Stimulated activated CD8-positive, alpha-beta memory T cell treated with anti-CD3 and anti-CD28 coated beads, Interleukin-7, amount 100 ng/mL, for 48 hours (primary cell): ENCODE results near the gene MSL1.
A peak's percentile ranks its signal among the peaks of the same experiment; 100 is the strongest.

Experiments used
- DNase-seq, 2 donors: peaks; one replicate each; pipeline ENCODE4 v3.0.0-alpha.2; 2020; ENCODE audit warnings: low read depth in 1 of 2; ENCODE audit errors: extremely low read depth in 1 of 2

MSL1 gene

DNA sequence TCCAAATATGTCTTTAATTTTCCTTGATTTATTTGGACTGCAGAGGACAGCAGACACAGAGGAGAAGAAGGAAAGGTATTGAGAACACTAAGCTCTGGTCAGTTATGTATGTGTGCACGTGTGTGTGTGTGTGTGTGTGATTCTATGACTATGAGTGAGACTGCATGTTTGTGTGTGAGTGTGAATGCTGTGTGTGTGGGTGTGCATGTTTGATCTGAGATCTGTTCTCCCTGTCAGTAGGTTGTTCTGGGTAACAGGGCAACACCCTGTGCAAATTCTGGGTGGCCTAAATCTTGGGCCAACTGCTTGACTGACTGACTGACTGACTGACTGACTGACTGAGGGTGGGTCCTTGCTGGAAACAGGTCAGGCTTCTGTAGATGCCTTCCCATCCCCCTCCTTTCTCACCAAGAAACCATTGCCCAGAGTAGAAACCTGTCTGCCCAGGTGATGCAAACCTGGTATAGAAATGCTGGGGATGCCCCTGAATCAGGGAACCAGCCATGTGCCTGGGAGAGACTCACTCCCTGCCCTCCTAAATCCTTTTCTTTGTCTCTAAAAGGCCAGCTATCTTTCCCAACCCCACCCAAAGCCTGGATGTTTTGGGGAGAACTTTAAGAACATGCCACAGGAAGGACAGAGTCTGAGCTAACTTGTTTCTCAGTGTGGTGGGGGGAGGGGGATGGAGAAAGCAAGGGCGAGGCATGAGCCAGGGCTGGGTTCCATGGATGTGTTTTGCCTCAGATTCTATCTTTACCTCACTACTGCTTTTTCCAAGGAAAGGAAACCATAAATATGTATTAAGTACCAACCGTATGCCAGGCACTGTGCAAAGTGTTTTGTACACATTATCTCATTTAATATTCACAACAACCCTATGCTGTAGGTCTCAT lies 16.9 kb upstream of the MSL1 start:
- DNase-seq = no peak

DNA sequence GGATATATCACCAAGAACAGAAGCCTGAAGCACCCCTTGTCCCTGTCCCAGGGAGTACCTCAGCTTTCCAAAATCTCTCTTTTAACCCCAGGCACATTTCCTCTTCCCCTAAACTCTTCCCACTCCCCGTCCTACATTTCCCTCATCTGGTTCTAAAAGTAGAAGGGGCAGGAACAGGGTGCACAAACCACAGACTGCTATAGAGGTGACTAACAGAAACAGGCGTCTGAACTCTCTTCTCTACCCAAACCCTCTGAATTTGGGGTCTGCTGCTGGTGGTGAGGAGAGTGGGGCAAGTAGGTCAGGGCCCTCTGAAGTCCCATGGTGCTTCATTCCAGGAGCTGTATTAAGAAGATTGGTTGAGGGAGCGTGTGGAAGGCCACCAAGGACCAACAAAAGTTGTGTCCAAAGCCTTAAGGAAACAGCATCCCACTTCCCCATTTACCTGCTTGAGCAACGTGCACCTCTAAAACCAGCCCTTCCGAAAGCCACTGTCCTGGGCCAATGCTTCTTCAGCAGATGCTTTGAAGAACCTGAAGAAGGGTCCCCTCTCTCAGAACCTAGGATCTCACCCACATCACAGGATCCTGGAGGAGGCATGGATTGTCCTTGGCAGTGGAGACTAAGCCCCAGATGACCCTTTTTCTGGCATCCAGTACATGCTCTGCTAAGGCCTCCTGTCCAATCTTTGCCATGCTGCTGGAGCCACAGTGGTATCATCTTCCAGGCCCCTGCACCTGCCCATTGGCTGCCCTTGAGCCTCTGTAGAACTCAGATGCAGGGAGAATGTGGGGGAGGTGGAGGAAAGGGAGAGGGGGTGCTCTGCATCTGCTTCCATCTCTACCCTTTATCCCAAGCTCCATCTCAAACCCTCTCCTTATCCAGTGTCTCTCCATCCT lies 15.7 kb upstream of the MSL1 start:
- DNase-seq = no peak

DNA sequence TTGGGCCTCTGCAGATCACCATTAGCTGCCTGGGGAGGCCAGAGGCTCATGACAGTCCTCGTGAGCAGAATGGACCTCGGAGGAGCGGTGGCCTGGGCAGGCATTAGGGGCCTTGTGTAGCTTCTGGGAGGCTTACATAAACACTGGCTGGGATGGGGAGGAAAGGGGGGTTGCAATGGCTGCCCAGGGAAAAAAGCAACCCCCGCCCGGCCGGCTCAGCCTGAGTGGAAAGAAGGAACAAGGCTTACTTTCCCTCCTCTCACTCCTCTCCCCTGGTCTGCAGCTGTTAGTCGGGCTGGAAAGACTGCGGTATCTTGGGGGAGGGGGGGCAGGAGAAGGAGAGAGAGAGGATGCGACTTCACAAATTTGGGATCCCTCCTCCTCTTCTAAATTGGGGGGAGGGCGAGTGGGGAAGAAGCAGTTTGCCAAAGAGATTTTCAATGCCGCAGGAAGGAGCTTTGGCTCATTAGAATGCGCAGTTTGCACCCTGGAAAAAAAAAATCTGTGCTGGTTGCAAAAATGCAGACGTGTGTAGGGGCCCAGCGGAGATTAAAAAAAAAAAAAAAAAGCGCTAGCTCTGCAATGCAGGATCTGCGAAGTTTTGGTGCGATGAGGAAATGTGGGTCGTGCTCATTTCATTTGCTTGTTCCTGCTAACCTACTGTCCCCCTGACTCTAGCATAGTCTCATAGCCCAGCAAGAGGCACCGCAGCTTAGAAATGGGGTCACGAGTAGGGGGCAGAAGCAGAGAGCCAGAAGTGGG lies 14.8 kb upstream of the MSL1 start:
- DNase-seq = no peak

DNA sequence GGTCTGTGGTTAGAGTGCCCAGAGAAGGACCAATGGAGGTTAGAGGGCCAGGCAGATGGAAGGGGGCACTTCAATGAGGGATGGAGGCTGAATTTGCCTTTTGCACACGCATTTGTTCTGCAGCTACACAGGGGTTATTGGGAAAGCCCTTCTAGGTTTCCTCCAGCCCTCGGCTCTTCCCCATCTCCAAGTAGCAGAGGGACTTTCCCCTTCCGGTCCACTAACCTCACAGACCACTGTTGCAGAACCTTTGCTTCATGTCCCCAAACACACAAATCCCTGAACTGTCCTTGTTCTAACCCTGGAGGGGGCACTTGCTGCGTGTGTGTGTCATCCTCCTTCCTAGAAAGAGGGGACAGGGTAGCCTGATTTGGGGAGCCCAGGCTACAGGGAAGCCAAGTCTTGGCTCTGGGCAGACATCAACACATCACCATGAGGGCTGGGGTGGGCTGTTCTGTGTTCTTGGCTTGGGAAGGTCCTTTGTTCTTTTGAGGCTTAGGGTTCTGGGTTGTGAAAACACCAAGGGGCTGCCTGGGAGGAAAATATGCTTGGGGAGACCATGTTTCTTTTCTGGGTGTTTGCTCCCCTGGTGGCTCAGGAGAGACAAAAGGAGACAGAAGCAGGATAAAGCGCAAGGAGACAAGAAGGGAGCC lies 14.1 kb upstream of the MSL1 start:
- DNase-seq = no peak

DNA sequence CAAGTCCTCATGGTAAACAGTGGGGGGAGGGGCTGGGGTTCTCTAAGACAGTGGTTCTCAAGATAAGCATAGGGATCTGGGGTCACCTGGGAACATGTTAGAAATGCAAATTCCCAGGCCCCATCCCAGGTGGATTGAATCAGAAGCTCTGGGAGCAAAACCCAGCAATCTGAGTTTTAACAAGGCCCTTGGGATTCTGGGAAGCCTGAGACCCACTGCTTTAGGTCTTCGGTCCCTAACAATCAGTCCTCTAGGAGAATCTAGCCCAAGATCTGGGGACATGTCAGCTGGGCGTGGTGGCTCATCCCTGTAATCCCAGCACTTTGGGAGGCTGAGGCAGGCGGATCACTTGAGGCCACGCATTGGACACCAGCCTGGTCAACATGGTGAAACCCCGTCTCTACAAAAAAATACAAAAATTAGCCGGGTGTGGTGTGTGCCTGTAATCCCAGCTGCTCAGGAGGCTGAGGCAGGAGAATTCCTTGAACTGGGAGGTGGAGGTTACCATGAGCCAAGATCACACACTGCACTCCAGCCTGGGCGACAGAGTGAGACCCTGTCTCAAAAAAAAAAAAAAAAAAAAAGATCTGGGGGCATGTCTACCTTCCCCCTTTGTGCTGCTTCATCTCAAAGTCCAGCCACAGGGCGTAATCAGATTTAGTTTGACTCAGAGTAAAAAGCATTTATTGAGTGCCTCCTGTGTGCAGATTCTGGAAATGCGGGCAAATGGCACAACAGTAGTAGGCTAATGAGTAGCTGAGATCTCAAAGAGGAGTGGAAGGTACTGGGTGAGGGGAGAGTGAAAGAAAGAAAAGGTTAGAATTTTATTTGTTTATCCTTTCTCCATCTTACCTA lies 12.6 kb upstream of the MSL1 start:
- DNase-seq = no peak

DNA sequence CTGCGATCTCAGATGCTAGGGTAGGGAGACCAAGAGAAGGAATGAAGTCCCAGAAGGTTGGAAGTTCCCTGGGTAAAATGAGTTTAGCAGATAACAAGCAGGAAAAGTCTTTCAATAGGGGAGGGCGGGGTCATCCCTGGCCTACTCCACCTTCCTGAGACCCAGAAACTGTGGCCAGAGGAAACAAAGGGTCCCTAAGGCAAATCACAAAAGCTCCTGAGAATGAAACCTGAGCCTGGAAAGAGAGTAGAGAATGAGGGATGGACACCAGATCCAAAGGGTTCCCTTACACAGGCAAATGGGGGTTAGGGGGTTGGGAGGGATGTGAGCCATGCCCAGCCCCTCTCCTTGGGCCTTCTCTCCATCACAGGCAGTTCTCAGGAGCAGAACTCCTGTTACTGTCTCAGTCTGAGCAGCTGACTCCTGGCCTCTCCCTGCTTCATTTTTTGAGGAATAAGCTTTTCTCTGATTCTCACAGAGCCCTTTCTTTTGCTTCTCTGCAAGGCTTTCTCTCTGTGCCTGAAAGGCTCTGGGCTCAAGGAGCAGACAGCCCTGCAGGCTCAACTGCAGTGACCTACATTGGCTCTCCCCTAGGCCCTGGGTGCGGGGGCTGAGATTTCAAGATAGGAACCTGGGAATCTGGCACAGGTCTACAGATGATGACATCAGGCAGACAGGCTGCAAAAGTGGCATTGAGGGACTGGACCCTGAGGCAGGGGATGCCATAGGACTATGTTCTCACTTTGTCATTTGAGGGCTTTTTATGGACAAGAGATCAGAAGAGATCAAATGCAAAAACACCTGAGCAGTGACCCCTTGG lies 11.5 kb upstream of the MSL1 start:
- no peak for DNase-seq

DNA sequence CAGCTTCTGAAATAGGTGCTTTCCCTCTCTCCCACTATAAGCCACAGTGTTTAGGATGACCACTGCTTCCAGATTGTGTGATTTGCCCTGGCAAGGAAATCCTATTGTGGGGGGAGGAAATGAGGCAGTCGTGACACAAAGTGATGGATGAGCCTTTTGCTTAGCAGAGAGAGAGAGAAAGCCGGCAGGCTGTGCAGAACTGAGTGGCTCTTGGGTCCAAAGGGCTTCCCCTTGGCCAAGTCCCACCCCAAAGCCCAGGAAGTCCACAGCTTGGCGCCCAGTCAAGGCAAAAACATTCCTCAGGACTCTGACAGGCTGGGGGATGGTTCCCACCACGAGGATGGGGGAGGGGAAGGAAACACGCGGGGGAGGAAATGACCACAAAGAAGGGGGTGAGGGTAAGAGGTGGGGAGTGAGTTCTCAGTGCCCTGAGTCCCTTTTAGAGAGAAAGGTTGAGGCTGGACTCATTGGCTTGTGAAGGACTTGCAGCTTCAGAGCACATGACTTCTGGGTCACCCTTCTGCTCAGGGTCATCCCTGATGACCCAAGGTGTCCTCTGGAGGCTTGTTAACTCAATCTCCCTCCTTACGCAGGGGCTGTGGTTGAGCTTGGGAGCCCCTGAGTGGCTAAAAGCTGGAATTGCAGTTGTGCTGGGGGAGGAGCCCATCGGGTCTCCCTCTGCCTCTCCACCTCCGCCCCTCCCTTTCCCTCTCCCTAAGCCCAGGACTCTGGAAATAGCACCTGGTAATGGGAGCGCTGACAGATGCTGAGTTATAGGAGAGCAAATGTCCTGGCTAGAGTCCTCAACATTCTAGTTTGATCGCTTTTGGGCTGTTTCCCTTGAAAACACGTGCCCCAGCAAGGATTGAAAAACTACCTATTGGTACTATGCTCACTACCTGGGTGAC lies 10.3 kb upstream of the MSL1 start:
- peak; percentile 49 to 63 for DNase-seq

DNA sequence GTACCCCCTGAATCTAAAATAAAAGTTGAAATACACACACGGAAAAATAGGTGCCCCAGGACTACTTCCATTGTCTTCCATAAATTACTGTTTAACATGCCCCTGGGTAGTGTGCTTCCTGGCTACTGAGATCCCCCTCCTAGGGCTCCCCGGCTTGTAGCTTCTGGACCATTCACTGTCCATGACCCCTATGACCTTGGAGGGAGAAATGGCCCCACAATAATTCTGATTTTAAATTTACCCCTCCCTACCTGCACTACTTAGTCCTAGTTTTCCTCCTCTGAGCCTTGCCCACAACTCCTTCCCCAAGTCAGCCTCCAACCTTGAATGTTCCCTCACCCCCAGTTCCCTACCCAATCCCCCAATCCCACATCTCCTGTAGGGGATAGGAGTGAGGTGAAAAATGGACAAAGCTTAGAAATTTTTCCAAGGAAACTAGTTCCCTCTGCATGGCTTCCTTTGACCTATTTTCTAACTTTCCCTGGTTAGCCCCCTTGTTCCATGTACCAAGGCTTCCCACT lies 9.5 kb upstream of the MSL1 start:
- no peak for DNase-seq

DNA sequence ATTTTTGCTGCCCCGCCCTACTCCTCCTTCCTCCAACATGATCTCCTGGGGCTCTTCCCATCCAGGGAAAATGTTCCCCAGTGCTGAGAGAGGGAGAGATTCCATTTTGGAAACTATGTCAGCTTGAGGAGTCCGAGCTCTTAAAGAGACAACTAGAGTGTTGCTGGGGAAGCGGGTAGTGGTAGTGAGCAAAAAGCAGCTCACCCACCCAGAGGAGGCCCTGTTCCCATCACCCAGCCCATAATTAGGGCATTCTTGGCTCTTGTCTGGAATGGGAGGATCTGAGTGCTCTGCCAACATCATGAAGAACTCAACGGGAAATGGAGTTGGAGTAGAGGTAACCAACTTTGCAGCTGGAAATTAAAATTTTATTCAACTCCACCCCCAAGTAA lies 9.1 kb upstream of the MSL1 start:
- no peak for DNase-seq

DNA sequence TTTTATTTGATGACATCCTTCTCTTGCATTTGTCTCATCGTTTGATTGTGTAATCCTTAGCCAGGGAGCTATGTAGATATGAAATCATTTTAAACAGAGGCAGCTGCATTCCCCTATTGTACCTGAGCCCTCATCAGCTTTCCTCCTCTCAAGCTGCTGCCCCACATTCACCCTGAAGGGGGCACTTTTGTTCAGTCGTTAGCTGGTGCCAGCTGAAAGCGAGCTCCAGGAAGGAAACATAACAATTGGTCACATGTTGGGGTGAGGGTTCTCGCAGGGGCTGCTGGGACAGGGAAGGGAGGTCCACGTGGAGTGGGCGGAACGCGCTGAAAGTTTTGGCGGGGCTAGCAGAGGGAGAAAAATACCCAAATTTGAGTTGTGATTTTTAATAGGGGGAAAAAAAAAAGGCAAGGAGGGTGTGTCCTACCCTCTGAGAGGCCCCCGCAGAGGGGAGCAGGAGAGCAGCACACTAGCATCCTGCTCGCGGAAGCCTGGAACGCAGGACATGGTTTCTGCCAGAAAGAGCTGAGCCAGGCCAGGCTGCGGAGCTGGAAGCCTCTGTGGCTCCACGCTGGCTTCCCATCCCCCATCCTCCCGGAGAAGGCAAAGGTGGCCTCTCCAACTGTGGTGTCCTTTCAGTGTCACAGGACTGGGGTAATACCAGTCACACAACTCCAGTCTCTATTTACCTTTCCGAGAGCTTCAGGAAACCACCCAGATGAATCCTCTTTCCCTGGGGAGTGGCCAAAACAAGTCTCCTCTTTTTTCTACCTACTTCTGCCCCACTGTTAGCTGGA lies 8.5 kb upstream of the MSL1 start:
- DNase-seq = peak; percentile 77 to 93

DNA sequence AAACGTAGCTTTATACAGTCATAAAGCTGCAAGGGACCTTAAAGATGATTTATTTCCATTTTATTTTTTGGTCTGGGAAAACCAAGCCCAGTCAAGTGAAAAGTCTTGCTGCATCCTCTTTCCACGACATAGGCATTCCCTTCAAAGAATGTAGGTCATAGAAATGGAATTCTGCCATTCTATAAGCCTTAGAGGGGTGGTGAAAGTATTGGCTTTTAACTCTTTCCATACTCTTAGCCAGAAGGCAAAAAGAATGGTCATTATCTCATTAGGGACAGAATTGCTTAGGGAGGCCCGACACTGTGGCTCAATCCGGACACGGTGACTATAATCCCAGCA lies 7.9 kb upstream of the MSL1 start:
- no peak for DNase-seq

DNA sequence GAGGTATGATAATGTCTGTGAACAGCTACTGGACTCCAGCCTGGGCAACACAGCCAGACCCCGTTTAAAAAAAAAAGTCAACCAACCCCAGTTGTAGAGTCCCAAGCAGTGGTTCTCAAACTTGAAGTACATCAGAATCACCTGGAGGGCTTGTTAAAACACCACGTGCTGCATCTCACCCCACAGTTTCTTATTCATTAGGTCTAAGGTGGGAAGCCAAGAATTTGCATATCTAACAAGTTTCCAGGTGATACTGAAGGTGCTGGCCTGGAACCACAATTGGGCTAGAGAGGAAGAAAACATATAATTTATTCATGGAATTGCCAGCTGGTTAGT lies 6.7 kb upstream of the MSL1 start:
- no peak for DNase-seq

DNA sequence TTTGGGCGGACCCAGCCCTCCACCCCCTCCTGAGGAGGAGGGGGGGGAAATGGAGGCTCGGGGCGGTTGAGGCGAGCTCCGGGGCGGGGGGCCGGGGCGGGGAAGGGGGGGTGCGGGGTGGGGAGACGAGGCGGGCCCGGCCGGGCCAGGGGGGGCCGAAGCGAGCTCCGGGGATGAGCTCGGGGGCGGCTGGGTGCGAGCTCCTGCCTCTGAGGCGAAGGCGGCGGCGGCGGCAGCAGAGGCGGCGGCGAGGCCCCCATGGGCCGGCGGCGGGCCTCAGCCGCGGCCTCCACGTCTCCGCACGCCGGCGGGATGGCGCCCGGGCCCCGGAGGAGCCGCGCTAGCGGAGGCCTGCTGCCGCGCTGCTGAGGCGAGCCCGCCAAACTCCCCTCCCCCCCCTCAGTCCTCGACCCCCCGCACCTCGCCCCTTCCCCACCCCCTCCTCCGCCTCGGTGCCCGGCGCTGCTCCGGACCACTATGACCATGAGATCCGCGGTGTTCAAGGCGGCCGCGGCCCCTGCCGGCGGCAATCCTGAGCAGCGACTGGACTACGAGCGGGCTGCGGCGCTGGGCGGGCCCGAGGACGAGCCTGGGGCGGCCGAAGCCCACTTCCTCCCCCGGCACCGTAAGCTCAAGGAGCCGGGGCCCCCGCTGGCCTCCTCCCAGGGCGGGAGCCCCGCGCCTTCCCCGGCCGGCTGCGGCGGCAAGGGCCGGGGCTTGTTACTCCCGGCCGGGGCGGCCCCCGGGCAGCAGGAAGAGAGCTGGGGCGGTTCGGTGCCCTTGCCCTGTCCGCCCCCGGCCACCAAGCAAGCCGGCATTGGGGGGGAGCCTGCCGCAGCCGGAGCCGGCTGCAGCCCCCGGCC lies 596 bp downstream of the MSL1 start:
- DNase-seq = no peak

DNA sequence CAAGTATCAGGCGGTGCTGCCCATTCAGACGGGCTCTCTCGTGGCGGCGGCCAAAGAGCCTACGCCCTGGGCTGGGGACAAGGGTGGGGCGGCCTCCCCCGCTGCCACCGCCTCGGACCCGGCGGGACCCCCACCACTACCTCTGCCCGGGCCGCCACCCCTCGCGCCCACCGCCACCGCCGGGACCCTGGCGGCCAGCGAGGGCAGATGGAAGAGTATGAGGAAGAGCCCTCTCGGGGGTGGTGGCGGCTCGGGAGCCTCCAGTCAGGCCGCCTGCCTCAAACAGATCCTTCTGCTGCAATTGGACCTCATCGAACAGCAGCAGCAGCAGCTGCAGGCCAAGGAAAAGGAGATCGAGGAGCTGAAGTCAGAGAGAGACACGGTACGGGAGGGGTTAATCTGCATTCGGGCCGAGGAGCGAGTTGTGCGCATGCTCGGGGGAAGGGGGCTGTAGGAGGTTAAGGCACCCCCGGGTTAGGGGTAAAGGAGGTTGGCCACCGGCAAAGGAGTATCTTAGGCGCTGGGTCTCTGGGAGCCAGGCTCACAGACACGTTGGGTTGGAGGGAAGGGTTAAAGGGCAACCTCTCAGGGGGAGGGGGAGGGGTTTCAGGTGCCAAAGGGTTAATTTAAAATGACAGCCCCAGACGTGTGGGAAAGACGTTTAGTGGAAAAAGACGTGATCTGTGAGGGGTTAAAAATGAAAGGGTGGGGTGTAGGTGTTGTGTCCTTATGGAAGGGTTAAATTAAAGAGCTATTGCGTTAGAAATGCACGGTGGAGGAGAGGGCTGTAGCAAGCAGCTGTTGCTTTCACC lies 1.4 kb downstream of the MSL1 start:
- DNase-seq = no peak

DNA sequence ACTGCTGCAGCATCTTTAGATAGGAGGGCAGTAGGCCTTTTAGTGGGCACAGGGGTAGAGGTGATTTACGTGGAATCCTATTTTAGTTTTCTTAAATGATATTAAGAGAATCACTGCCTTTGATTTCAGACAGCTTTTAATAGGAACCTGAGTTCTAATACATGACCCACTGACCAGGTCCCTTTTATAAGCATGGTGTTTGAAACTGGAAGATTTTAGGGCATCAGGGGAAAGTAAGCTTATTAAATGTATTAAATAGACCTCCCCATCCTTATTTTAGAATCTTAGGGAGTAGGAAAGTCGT lies 2.0 kb downstream of the MSL1 start:
- DNase-seq = no peak
